Esophagus squamous epithelium (tissue), 4 donors: ENCODE measurements around the gene TLE1.

Experiments
- CTCF ChIP-seq, 6 experiments: fragments of 450-650 bp in 4 of 6; fragments of 200-600 bp in 2 of 6; sonication (generic) in 2 of 6; IDR thresholded peaks; one replicate each; pipeline ENCODE4 v1.5.1; 2016 to 2019; ENCODE audit warnings: antibody characterized with exemption in 6 of 6, mild to moderate bottlenecking in 4 of 6, moderate library complexity in 4 of 6
- POLR2A ChIP-seq, 4 donors: fragments of 450-650 bp; IDR thresholded peaks; one replicate each; pipeline ENCODE4 v1.6.1; 2017; ENCODE audit warnings: antibody characterized with exemption in 4 of 4, mild to moderate bottlenecking in 4 of 4, moderate library complexity in 3 of 4

- no peak for TF ChIP-seq CTCF (IDR thresholded peaks at IDR 0.05)
- TF ChIP-seq POLR2A (IDR thresholded peaks at IDR 0.05) = no peak
Observed at GRCh38 chr9:81613002-81613812, 76.1 kb downstream of the TLE1 start.
